IPS-15b (cell line): ENCODE data around the gene UST.
A peak's percentile ranks its signal among the peaks of the same experiment; 100 is the strongest.

Experiments
- H3K27me3 ChIP-seq: one replicate; pipeline ENCODE4 v1.6.1; 2013; ENCODE audit warnings: low read length; ENCODE audit not compliant: control insufficient read depth, insufficient read depth
- H3K36me3 ChIP-seq: one replicate; pipeline ENCODE4 v1.6.1; 2013; ENCODE audit warnings: low read length; ENCODE audit not compliant: control insufficient read depth, insufficient read depth
- H3K4me1 ChIP-seq: one replicate; pipeline ENCODE4 v1.6.1; 2013; ENCODE audit warnings: mild to moderate bottlenecking, low read length; ENCODE audit not compliant: control insufficient read depth, insufficient read depth
- H3K4me3 ChIP-seq: one replicate; pipeline ENCODE4 v1.5.1; 2013; ENCODE audit warnings: low read depth, low read length
- H3K9ac ChIP-seq: one replicate; pipeline ENCODE4 v1.6.1; 2013; ENCODE audit warnings: low read depth, mild to moderate bottlenecking, low read length
- H3K9me3 ChIP-seq: one replicate; pipeline ENCODE4 v1.6.1; 2013; ENCODE audit warnings: mild to moderate bottlenecking, low read length; ENCODE audit not compliant: control insufficient read depth, insufficient read depth

The UST gene, protein sequence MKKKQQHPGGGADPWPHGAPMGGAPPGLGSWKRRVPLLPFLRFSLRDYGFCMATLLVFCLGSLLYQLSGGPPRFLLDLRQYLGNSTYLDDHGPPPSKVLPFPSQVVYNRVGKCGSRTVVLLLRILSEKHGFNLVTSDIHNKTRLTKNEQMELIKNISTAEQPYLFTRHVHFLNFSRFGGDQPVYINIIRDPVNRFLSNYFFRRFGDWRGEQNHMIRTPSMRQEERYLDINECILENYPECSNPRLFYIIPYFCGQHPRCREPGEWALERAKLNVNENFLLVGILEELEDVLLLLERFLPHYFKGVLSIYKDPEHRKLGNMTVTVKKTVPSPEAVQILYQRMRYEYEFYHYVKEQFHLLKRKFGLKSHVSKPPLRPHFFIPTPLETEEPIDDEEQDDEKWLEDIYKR

DNA sequence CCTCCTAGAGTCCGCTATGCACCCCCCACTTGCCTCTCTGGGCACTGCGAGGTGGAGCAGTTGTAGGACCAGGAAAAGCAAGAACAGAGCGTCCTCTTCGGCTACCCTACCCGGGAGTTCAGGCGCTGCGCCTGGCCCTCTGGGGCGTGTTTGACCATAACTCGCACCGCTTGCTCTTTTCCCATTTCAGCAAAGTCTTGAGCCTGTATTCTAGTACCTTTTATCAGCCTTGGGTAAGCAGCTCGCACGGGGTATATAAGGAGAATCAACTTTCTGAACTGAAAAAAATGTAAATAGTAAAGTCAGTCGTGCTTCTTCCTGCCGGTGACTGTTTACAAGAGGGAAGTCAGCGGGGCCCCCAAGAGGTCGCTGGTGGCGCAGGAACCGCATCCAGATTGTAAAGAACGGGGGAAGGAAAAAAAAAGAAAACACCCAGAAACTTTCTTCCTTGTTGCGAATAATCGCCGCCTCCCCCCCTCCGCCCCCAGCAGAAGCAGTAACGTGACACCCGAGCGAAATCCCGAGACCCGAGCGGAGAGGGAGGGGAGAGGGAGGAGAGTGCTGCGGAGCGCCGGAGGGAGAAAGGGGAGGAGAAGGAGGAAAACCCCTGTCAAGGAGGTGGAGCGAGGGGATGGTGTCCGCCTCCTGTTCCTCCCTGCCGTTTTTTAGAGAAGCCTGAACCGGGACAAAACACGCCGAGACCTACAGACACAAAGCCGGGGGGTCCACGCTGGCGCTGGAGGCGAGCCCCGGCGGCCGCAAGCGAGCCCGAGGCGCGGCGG, at the start of gene UST:
Gene UST (plus strand): TSS at position 668 of the 782 bp plus-strand sequence. CDS start 401 bp downstream, outside the sequence.
- Histone ChIP-seq H3K4me1 (peaks cover 15% of the 10 kb centered on the region), H3K36me3 (peaks cover 3% of the 10 kb centered on the region), H3K27me3 (no peaks in the 10 kb centered on the region), H3K9ac (peak within 1 kb of the TSS; percentile 66), H3K9me3 (no peaks in the 10 kb centered on the region), H3K4me3 (peak within 1 kb of the TSS; percentile 80)

DNA sequence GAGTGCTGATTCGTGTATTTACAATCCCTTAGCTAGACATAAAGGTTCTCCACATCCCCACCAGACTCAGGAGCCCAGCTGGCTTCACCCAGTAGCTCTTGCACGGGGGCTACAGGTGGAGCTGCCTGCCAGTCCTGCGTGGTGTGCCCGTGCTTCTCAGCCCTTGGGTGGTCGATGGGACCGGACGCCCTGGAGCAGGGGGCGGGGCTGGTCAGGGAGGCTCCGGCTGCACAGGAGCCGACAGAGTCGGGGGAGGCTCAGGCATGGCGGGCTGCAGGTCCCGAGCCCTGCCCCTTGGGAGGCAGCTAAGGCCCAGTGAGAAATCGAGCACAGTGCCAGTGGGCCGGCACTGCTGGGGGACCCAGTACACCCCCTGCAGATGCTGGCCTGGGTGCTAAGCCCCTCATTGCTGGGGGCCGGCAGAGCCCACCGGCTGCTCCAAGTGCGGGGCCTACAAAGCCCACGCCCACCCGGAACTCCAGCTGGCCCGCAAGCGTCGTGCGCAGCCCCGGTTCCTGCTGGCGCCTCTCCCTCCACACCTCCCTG, 48.9 kb upstream of the UST start:
- H3K9me3 ChIP-seq, result no peaks in the 10 kb centered on the region

DNA sequence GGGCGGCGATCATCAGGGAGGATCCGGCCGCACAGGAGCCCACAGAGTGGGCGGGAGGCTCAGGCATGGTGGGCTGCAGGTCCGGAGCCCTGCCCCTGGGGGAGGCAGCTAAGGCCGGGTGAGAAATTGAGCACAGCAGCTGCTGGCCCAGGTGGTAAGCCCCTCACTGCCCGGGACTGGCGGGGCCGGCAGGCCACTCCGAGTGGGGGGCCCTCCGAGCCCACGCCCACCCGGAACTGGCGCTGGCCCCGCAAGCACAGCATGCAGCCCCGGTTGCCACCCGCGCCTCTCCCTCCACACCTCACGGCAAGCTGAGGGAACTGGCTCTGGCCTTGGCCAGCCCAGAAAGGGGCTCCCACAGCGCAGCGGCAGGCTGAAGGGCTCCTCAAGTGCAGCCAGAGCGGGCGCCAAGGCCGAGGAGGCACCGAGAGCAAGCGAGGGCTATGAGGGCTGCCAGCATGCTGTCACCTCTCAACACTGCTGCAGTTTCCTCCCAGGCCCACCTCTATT, 48.1 kb upstream of the UST start:
- no peak overlapping the region for H3K9ac ChIP-seq
- no peak overlapping the region for H3K4me3 ChIP-seq
- no peaks in the 10 kb centered on the region for H3K4me1 ChIP-seq
- peaks cover 5% of the 10 kb centered on the region for H3K36me3 ChIP-seq
- H3K9me3 ChIP-seq, result no peaks in the 10 kb centered on the region
- no peaks in the 10 kb centered on the region for H3K27me3 ChIP-seq

More for the DNA sequence above, 48.9 kb upstream of the UST start:
- Histone ChIP-seq H3K4me1 (no peaks in the 10 kb centered on the region), H3K36me3 (peaks cover 5% of the 10 kb centered on the region), H3K27me3 (no peaks in the 10 kb centered on the region), H3K4me3 (no peak overlapping the region), H3K9ac (no peak overlapping the region)

DNA sequence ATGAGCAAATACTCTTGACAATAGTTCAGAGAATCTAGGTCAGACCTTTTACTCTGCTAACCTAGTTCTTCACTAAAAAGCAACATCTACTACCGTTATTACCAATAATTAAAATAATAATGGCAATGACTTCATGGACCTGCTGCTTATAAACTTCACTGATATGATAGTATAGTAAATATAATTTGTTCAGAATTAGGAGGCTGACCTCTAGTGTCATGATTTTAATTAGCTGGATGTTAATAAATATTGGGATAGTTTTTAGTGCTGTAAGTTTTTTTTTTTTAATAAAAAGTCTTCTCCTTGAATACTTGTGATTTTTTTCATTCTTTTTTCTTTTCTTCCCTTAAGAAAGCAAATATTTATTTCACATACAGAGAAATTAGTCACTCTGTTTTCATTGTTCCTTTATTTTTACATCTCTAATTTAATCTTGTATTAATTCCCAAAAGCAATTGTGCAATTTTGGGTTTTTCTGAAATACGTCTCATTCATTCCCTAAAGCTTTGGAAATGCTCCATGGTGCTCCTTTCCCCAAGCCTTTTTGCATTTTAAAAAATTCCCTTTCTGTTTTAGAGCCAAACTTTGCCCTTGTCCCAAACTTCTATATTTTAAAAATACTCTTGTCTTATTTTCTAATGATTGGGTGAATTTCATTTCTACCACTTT, 46.6 kb upstream of the UST start:
- Histone ChIP-seq H3K27me3 (no peaks in the 10 kb centered on the region), H3K9me3 (no peaks in the 10 kb centered on the region), H3K4me1 (no peaks in the 10 kb centered on the region), H3K36me3 (peaks cover 5% of the 10 kb centered on the region), H3K4me3 (no peak overlapping the region), H3K9ac (no peak overlapping the region)

DNA sequence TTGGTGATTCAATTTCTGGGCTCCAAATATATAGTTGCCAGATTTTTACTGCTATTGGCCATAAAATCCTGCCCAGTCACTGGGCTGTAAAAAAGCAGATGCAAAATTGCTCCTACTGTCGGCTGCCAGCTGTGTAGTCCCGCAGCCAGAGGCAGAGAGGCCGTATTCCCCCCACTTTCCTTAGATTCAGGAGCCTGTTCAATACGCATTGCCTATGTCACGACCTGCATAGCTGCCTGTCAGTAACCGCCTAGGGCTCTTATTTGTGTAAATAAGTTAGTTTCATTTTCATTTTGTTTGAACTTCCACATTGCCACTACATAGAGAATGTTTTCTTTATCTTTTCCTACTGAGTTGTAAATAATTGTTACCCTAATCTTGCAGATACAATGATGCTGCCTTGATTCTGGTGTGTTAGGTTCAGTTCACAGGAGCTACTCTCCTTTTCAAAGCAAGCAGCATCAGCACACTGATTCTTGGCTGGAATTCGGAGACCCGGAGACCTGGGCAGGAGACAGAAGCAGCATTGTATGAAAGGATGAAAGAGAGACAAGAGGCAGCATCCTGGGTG, 46.0 kb upstream of the UST start:
- Histone ChIP-seq H3K9ac (no peak overlapping the region), H3K9me3 (no peaks in the 10 kb centered on the region), H3K36me3 (peaks cover 5% of the 10 kb centered on the region), H3K27me3 (no peaks in the 10 kb centered on the region), H3K4me3 (no peak overlapping the region), H3K4me1 (no peaks in the 10 kb centered on the region)

DNA sequence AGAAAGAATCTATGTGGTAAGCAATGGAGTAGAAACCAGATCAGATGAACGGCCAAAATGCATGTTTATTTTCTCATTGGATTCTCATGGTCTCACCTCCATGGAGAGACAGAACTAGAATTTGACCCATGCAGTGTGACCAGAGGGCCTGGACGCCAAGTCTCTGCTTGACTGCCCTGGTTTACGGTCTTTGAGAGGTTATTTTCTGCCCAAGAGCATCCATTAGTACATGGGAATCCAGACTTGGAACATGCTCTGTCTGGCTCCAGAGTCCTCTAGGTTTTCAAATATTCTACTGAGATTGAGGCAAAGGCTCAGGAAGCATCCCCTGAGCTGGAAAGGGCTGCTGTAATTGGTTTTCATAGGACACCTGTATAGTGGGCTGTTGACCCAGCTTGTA, 45.5 kb upstream of the UST start:
- no peak overlapping the region for H3K9ac ChIP-seq
- no peaks in the 10 kb centered on the region for H3K4me1 ChIP-seq
- H3K4me3 ChIP-seq, result no peak overlapping the region

DNA sequence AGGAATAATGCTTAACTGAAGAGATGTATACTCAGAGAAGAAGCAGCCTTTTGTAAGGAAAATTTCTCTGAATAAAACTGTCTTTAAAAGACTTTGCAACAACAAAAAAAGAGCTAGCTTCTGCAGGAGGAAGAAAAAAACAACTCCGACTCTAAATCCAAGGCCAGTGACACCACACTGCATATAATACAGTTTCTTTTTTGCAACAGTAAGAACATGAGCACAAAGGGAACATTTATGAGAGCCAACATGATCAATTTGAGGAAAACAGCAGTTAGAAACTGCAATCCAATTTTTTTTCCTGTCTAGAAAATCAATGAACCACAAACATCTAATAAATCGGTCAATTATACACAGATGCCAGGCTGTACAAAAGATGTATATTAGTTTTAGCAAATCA, 42.9 kb upstream of the UST start:
- Histone ChIP-seq H3K27me3 (no peaks in the 10 kb centered on the region), H3K9me3 (no peaks in the 10 kb centered on the region), H3K36me3 (peaks cover under 1% of the 10 kb centered on the region), H3K4me3 (no peak overlapping the region), H3K9ac (no peak overlapping the region), H3K4me1 (no peaks in the 10 kb centered on the region)

More for the DNA sequence above, 45.5 kb upstream of the UST start:
- H3K27me3 ChIP-seq, result no peaks in the 10 kb centered on the region
- no peaks in the 10 kb centered on the region for H3K9me3 ChIP-seq
- H3K36me3 ChIP-seq, result peaks cover 5% of the 10 kb centered on the region

DNA sequence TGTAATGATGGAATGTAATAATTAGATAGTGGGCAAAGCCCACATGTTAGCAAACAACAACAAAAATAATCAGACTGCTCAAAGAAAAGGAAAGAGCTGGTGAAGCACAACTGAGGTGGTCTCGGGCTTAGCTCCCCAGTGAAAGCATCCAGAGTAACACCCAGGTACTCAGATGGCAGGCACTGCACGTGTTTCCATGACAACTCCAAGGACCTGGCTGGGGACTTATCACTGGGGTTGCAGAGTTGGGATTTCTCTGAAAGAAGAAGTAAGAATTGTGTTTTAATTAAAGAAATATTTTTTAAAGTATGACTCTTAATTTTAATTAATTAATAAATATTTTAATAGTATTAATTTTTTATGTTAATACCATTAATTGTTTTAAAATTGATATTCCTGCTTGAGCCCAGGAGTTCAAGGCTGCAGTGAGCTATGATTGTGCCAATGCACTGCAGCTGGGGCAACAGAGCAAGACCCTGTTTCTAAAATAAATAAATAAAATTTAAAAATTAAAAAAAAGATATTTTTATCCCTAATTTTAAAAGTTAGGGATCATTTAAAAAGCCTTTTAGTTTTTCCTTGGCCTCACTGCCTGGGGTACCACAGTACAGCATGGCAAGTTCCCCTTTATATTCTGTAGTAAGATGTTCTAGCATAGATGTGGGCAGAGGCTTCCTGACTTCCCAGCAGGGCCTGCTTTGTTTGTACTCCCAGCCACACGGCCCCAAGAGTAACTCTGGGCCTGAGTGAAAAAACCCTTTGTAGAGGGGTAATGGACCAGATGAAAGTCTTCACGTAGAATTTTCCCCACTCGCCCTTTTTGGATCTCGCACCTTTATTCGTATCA, 42.2 kb upstream of the UST start:
- no peaks in the 10 kb centered on the region for H3K4me1 ChIP-seq
- no peaks in the 10 kb centered on the region for H3K9me3 ChIP-seq
- H3K36me3 ChIP-seq, result no peaks in the 10 kb centered on the region
- no peaks in the 10 kb centered on the region for H3K27me3 ChIP-seq
- H3K4me3 ChIP-seq, result no peak overlapping the region
- no peak overlapping the region for H3K9ac ChIP-seq

DNA sequence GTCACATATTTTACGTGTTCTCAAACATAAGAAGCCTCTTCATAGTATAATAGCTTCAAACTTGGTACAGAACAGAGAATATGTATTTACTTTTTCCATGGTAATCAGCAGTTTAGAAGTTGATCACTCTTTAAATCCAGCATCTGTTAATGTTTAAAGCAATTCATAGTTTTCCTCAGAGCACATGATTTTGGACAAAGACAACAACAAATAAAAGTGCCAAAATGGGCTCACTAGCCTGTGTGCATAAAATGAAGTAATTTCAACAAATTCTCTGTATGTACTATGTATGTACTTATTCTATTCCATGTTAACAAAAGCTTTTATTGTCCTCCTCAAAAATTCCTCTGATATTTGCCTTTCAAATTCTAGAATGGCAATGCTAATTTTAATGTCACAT, 38.1 kb upstream of the UST start:
- Histone ChIP-seq H3K27me3 (no peaks in the 10 kb centered on the region), H3K9ac (no peak overlapping the region), H3K4me1 (no peaks in the 10 kb centered on the region), H3K4me3 (no peak overlapping the region), H3K9me3 (no peaks in the 10 kb centered on the region), H3K36me3 (no peaks in the 10 kb centered on the region)

DNA sequence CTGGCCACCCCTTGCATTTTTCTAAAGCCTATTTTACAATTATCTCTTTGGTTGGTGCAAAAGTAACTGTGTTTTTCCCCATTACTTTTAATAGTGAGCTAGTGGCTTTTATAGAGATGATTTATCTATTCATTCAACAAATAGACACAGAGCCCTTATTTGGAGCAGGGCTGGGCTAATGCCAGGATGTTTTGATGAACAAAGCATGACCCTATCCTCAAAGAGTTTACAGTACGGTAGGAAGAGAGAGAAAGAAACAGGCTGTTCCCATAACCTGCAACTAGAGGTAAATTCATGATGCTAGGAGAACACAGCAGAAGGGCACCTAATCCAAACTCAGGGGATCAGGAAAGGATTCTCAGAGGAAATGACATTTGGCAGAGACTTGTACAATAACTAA, 37.3 kb upstream of the UST start:
- H3K9ac ChIP-seq, result no peak overlapping the region
- no peaks in the 10 kb centered on the region for H3K36me3 ChIP-seq
- no peak overlapping the region for H3K4me3 ChIP-seq
- H3K9me3 ChIP-seq, result no peaks in the 10 kb centered on the region
- H3K4me1 ChIP-seq, result no peaks in the 10 kb centered on the region
- no peaks in the 10 kb centered on the region for H3K27me3 ChIP-seq
